Esophagus squamous epithelium (tissue), 4 donors: Measurements from ENCODE around the gene TMEM252.

Experiments used
- POLR2A ChIP-seq, 4 donors: fragments of 450-650 bp; IDR thresholded peaks; one replicate each; pipeline ENCODE4 v1.6.1; 2017; ENCODE audit warnings: antibody characterized with exemption in 4 of 4, mild to moderate bottlenecking in 4 of 4, moderate library complexity in 3 of 4
- TF ChIP-seq, protein P1 (sequence below), 6 experiments: fragments of 450-650 bp in 4 of 6; fragments of 200-600 bp in 2 of 6; sonication (generic) in 2 of 6; IDR thresholded peaks; one replicate each; pipeline ENCODE4 v1.5.1; 2016 to 2019; ENCODE audit warnings: antibody characterized with exemption in 6 of 6, mild to moderate bottlenecking in 4 of 6, moderate library complexity in 4 of 6

DNA sequence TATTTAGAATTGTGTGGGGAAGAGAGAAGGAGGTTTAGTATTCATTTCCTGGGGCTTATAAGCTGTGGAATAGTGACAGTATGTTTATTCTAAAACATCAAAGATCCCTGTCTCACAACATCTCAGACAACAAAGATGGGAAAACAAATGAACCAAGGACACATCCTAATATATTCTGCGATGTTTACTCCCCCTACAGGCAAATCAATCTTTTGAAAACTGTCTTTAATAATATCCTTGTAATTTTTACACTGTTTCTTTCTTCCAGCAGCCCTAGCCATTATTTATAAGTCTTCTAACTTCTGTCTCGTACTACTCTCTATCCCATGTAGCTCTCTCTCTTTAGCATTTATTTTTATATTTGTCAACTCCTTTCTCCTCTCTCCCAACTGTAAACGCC is 33.5 kb upstream of the TMEM252 start:
- TF ChIP-seq, protein P1, sequence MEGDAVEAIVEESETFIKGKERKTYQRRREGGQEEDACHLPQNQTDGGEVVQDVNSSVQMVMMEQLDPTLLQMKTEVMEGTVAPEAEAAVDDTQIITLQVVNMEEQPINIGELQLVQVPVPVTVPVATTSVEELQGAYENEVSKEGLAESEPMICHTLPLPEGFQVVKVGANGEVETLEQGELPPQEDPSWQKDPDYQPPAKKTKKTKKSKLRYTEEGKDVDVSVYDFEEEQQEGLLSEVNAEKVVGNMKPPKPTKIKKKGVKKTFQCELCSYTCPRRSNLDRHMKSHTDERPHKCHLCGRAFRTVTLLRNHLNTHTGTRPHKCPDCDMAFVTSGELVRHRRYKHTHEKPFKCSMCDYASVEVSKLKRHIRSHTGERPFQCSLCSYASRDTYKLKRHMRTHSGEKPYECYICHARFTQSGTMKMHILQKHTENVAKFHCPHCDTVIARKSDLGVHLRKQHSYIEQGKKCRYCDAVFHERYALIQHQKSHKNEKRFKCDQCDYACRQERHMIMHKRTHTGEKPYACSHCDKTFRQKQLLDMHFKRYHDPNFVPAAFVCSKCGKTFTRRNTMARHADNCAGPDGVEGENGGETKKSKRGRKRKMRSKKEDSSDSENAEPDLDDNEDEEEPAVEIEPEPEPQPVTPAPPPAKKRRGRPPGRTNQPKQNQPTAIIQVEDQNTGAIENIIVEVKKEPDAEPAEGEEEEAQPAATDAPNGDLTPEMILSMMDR (IDR thresholded peaks at IDR 0.05): peak in 3 of 6 experiments; percentile 15 to 25 (median 21)
- no peak for TF ChIP-seq POLR2A (IDR thresholded peaks at IDR 0.05)
